Vagina (tissue), 2 donors: ENCODE measurements around the gene LTF.

Experiments
- CTCF ChIP-seq, 3 experiments: fragments of 450-650 bp in 2 of 3; fragments of 200-600 bp in 1 of 3; sonication (generic) in 1 of 3; IDR thresholded peaks; one replicate each; pipeline ENCODE4 v1.5.1; 2017 to 2019; ENCODE audit warnings: antibody characterized with exemption in 3 of 3, mild to moderate bottlenecking in 2 of 3, moderate library complexity in 2 of 3
- POLR2A ChIP-seq, 2 donors: fragments of 450-650 bp; IDR thresholded peaks; one replicate each; pipeline ENCODE4 v1.6.1; 2017; ENCODE audit warnings: antibody characterized with exemption in 2 of 2, mild to moderate bottlenecking in 2 of 2, moderate library complexity in 2 of 2
- POLR2AphosphoS5 ChIP-seq, 2 donors: sonication (generic); formaldehyde crosslinking; IDR thresholded peaks; one replicate each; pipeline ENCODE4 v1.9.0; 2017; ENCODE audit warnings: antibody characterized with exemption in 2 of 2, mild to moderate bottlenecking in 2 of 2, low read depth in 1 of 2; ENCODE audit not compliant: insufficient read depth in 1 of 2

DNA sequence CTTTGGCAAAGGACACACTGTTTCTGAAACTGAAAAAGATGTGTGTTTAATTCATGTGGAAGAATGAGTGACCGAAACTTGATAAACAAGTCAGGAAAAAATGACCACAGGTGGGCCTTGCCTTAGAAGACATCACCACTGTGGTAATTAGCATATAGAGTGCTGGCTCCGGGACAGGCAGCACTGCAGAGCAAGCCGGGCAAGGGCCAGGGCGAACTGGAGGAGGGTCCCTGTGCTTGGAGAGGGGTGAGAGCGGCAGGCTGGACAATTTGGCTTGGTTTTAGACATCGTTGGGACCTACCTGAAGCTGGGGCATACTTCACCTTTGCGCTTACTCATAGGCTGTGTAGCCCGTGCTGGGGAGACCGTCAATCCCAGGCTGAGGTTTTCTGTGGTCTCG is 41.2 kb upstream of the LTF start:
- TF ChIP-seq CTCF (IDR thresholded peaks at IDR 0.05), result no peak
- TF ChIP-seq POLR2A (IDR thresholded peaks at IDR 0.05), result no peak
- TF ChIP-seq POLR2AphosphoS5 (IDR thresholded peaks at IDR 0.05; ENCODE audit: insufficient read depth in 1 of 2, low read depth in 1 of 2), result no peak
